Skeletal muscle cell (primary cell): ENCODE measurements around the gene AKAP6.

Source experiments
- DNase-seq: peaks from one replicate; pipeline ENCODE4 v3.0.0-alpha.2; 2010; ENCODE audit warnings: low read depth
- H3K4me3 ChIP-seq: 2 replicates; pipeline ENCODE4 v1.5.1; 2011; ENCODE audit warnings: low read depth, mild to moderate bottlenecking, control low read depth, low read length, moderate library complexity

AKAP6 gene

GRCh38 chr14:32808644-32809043, 479.5 kb downstream of the AKAP6 start:
- peak; percentile 35 for DNase-seq
- no peak overlapping the region for H3K4me3 ChIP-seq

GRCh38 chr14:32809255-32809654, 480.2 kb downstream of the AKAP6 start:
- no peak overlapping the region for H3K4me3 ChIP-seq
- no peak for DNase-seq

GRCh38 chr14:32813401-32813800, 484.3 kb downstream of the AKAP6 start:
- no peak overlapping the region for H3K4me3 ChIP-seq
- DNase-seq: no peak

GRCh38 chr14:32814721-32815120, 485.6 kb downstream of the AKAP6 start:
- no peak for DNase-seq
- no peak overlapping the region for H3K4me3 ChIP-seq

- H3K4me3 ChIP-seq: no peak overlapping the region
Observed at GRCh38 chr14:32816588-32816987, 487.5 kb downstream of the AKAP6 start.

GRCh38 chr14:32817780-32818179, 488.7 kb downstream of the AKAP6 start:
- DNase-seq: no peak
- no peak overlapping the region for H3K4me3 ChIP-seq

More at GRCh38 chr14:32816588-32816987, 487.5 kb downstream of the AKAP6 start:
- no peak for DNase-seq

GRCh38 chr14:32818581-32818980, 489.5 kb downstream of the AKAP6 start:
- no peak for DNase-seq
- no peak overlapping the region for H3K4me3 ChIP-seq

GRCh38 chr14:32820181-32820580, 491.1 kb downstream of the AKAP6 start:
- no peak overlapping the region for H3K4me3 ChIP-seq
- no peak for DNase-seq

GRCh38 chr14:32820682-32821081, 491.6 kb downstream of the AKAP6 start:
- H3K4me3 ChIP-seq: no peak overlapping the region
- DNase-seq: no peak

- no peak for DNase-seq
Observed at GRCh38 chr14:32821964-32822653, 493.0 kb downstream of the AKAP6 start.

GRCh38 chr14:32823706-32824105, 494.6 kb downstream of the AKAP6 start:
- DNase-seq: no peak

More at GRCh38 chr14:32821964-32822653, 493.0 kb downstream of the AKAP6 start:
- no peak overlapping the region for H3K4me3 ChIP-seq

GRCh38 chr14:32824195-32824594, 495.1 kb downstream of the AKAP6 start:
- no peak overlapping the region for H3K4me3 ChIP-seq
- no peak for DNase-seq

More at GRCh38 chr14:32823706-32824105, 494.6 kb downstream of the AKAP6 start:
- no peak overlapping the region for H3K4me3 ChIP-seq

GRCh38 chr14:32825058-32825457, 496.0 kb downstream of the AKAP6 start:
- H3K4me3 ChIP-seq: no peak overlapping the region
- DNase-seq: no peak

- H3K4me3 ChIP-seq: no peak overlapping the region
- no peak for DNase-seq
Observed at GRCh38 chr14:32826404-32827082, 497.4 kb downstream of the AKAP6 start.

GRCh38 chr14:32827514-32827913, 498.4 kb downstream of the AKAP6 start:
- H3K4me3 ChIP-seq: no peak overlapping the region
- DNase-seq: no peak

- DNase-seq: no peak
- H3K4me3 ChIP-seq: no peak overlapping the region
Observed at GRCh38 chr14:32835924-32836323, 506.8 kb downstream of the AKAP6 start.

- no peak for DNase-seq
- no peak overlapping the region for H3K4me3 ChIP-seq
Observed at GRCh38 chr14:32841698-32842097, 512.6 kb downstream of the AKAP6 start.

GRCh38 chr14:32846821-32847365, 517.8 kb downstream of the AKAP6 start:
- no peak for DNase-seq
- H3K4me3 ChIP-seq: no peak overlapping the region

- H3K4me3 ChIP-seq: no peak overlapping the region
- no peak for DNase-seq
Observed at GRCh38 chr14:32847867-32848266, 518.8 kb downstream of the AKAP6 start.

GRCh38 chr14:32865827-32866376, 536.8 kb downstream of the AKAP6 start:
- no peak overlapping the region for H3K4me3 ChIP-seq
- DNase-seq: no peak
